Testis (tissue), 2 donors: ENCODE results near the gene LRPAP1.

Experiments used
- CTCF ChIP-seq, 3 experiments: fragments of 450-650 bp in 2 of 3; fragments of 200-600 bp in 1 of 3; sonication (generic) in 1 of 3; IDR thresholded peaks; one replicate each; pipeline ENCODE4 v1.5.1; 2016 to 2019; ENCODE audit warnings: antibody characterized with exemption in 3 of 3, mild to moderate bottlenecking in 2 of 3, moderate library complexity in 1 of 3
- POLR2A ChIP-seq: fragments of 450-650 bp; IDR thresholded peaks from one replicate; pipeline ENCODE4 v1.6.1; 2017; ENCODE audit warnings: antibody characterized with exemption, mild to moderate bottlenecking, moderate library complexity

- TF ChIP-seq CTCF (IDR thresholded peaks at IDR 0.05) (no peak), POLR2A (no peak)
These were observed 68.5 kb downstream of the LRPAP1 start for GRCh38 chr4:3463556-3464348.
